Hematopoietic multipotent progenitor cell treated with erythropoietin and hydrocortisone succinate and interleukin-3 and kit ligand, for 8 days (in vitro differentiated cells): ENCODE data around the gene KRTAP13-2.

Experiments used
- DNase-seq: peaks from one replicate; pipeline ENCODE4 v3.0.0-alpha.2; 2015

The KRTAP13-2 gene, protein sequence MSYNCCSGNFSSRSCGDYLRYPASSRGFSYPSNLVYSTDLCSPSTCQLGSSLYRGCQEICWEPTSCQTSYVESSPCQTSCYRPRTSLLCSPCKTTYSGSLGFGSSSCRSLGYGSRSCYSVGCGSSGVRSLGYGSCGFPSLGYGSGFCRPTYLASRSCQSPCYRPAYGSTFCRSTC

DNA sequence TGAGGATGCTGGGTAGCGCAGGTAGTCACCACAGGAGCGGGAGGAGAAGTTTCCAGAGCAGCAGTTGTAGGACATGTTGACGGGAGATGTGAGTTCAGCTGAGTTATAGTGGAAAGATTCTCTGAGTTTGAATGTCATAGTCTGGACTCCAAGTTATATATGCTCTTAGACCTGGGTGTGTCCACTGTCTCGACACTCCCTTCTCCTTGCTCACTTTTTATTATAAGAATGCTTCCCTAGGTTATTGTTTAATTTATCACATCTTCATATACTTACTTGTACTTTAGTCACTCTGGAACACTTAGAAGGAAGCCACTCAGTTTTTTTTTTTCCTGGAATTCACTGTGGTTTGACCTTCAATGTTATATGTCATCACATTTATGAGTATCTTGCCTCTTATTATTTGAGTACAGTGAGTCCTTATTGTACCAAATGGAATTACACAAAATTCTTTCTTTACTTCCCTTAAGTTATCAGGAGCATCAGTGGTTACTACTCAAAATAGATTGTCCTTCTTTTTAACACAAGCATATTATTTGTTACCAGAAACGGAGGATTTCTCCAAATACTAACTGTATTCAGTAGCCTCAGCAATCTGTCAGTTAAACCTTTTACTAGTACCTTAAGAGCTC lies at the start of gene KRTAP13-2:
TSS of gene KRTAP13-2 (minus strand) at position 133 of the 632 bp plus-strand sequence. CDS start at position 75, 58 bp downstream.
- DNase-seq: no peak

DNA sequence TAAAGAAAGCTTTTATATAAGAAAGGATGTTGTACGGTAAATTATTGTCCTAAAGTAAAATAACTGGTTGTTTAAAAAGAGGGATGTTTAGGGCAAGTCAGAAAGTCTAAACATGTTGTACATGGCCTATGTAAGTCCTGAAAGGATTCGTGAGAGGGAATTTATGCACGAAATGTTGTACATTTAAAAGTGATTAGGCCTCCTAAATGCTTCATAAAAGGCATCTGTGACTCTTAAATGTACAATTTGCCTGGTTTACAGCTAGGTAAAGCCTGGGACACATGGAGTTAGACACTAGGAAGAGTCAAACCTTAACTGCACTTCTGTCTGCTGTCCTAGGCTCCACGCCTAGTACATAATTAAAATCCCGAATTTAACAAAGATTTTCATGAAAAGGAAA lies 43.9 kb upstream of the KRTAP13-2 start:
- no peak for DNase-seq

DNA sequence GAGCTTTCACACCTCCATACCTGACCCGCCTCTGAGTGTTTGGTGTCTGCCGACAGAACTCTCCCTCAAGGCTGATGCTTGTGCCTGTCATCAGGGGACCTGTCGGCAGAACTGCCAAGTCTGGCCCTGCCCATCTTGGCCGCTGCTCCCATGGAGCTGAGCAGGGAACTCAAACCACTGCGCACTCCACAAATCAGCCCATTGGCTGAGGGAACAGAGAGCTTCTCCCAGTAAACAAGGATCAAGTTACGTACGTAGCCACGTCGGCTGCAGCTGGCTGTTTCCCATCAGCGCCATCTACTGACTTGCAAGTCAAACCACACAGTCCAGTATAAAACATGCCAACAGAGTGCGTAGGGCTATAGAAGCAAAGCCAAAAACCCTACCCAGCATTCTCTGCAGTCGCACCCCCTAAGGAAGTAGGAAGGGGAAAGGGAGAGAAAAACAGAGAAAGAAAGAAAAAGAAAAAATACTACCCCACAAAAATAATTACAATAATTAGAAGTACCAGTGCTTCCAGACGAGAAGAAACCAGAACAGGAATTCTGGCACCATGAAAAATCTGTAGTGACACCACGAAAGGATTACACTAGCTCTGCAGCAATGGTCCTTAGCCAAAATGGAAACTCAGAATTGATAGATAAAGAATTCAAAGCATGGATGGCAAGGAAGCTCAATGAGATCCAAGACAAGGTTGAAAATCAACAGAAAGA lies 36.9 kb upstream of the KRTAP13-2 start:
- DNase-seq: peak; percentile 25

DNA sequence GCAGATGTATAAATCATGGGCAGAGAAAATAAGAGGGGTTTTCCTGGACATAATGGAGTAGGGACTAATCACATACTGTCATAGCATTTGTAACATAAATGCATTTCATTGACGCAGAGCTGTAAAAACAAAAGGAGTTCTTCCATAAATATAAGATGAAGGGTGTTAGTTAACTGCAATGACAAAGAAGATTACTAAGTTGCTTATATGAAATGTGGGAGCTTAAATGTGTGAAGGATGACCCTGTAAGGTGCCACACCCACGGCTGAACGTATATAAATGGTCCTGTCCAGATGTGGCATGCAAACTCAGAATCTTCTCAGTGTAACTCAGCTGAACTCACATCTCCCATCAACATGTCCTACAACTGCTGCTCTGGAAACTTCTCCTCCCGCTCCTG lies 23.7 kb upstream of the KRTAP13-2 start, which contains the start of gene KRTAP13-1:
TSS of gene KRTAP13-1 (plus strand) at position 301 of the 400 bp plus-strand sequence. CDS start at position 357, 56 bp downstream.
- no peak for DNase-seq

DNA sequence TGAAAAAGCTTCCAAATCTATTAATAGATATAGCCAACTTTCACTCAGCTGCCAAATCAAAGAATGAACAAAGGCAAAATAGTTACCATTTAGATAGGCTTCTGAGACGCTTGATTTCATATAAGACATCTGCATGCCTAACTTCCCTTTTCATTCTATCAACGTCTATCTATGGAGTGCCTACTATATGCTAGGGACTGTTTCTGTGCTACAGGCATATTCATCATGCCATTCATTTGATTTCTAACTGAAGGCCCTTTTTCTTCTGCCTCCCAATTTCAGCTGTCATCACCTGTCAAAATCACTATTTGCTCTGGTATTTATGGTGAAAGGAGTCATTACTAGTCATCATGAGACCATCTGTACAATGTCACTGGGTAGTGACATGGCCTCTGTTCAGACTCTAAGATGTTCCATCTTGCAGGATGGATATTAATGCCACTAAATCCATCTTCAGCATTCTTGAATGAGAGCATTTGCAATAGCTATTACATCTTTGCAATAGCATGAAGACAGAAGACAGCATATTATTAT lies 19.5 kb upstream of the KRTAP13-2 start:
- no peak for DNase-seq

DNA sequence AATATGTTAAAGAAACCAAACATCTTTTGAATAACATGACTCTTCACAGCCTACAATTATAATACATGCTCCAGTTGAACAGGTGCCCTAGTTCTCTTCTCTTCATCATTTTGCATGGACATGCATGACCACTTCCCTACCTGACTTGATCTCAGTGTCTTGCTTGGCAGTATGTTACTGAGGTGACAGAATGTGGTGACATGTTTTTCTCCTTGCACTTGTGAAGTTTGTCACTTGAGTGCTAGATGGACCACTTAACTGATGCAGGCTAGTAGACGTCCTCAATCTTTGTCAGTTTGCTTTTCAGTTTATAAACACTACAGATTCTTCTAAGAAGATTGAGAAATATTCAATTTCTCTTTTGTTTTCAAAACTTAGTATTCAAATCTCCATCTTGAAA lies 10.1 kb upstream of the KRTAP13-2 start:
- no peak for DNase-seq

DNA sequence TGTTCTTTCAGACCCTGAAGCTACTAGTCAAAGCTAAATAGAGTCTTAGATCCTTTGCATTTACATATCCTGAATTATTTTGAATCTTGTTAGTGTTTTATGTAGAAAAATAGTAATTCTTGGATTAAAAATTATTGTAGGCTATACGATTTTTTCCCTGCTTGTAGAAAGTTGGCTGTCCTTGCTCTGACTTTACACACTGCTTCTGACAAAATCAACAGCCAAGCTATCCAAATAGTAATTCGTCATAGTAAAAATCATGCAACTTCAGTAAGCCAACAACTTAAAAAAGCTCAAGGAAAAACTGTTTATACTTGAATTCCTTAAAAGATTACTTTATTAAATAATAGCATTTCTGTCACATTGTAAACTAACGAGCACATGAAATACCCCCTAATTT lies 16.2 kb downstream of the KRTAP13-2 start:
- no peak for DNase-seq

DNA sequence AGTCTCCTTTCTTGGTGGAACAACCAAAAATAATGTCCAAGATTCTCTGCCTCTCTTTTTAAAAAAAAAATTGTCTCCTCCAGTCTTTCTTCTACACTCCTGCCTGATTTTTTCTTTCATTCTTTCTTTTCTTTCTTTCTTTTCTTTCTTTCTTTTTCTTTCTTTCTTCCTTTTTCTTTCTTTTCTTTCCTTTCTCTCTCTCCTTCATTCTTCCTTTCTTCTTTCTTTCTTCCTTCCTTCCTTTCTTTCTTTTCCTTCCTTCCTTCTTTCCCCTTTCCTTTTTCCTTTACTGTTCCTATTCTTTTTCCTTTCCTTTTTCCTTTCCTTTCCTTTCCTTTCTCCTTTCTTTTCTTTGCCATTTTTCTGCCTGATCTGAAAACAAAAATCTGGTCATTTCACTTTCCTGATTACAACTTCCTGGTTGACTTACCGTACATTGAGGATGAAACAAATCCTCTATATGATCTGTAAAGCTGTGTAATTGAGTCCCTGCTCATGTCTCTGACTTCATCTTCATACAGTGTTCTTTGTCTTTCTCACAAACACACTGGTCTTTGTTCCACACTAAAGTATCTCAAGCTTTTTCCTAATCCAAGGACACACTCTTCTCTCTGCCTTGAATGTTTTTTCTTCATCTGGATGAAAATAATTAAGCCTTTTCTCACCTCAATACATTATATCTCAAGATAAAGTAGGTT lies 17.6 kb downstream of the KRTAP13-2 start:
- no peak for DNase-seq

DNA sequence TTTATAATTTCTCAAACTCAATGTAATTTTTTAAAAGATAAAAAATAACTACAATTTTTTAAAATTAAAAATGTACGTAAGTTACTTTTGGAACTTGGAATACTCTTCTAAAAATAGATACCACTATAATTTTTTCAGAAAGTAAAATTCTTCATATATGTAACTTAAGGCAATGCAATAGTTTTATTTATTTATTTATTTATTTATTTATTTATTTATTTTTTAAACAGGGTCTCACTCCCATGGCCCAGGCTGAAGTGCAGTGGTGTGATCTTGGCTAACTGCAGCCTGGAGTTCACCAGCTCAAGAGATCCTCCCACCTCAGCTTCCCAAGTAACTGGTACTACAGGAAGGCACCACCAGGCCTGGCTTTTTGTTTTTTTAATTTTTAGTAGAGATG lies 20.5 kb downstream of the KRTAP13-2 start:
- no peak for DNase-seq

DNA sequence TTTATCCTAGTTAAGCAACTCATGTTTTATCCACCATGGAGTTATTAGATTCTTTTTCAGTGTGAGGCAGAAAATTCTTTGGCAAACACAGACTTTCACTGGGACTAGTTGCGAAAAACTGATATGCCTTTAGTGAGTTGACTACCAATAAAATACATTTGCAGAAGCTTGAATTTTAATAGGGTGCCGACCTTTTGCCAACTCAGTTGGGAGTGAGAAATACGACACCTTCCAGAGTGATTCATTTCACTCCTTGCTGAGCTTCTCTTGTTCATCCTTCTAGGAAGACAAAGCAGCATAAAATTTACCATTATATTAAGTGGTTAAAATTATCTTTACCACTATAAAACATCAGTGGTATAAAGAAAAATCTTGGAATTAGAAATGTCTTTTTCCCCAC lies 22.5 kb downstream of the KRTAP13-2 start:
- DNase-seq: no peak

DNA sequence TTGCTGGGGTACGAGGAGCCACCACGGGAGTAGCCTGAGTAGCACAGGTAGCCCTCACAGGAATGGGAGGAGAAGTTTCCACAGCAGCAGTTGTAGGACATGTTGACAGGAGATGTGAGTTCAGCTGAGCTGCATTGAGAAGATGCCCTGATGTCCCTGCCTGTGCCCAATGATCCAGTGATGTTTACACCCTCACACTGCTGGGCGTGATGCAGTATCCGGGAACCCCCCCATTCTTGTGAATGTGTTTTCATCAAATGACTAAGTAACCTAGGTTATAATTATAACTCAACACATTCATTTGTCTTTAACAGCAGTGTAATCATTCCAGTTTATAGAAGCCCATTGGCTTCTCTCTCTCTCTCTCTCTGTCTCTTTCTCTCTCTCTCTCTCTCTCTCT lies 23.6 kb downstream of the KRTAP13-2 start, which contains the start of gene KRTAP23-1:
TSS of gene KRTAP23-1 (minus strand) at position 101 of the 400 bp plus-strand sequence. CDS start at position 101, 0 bp downstream.
- DNase-seq: no peak

DNA sequence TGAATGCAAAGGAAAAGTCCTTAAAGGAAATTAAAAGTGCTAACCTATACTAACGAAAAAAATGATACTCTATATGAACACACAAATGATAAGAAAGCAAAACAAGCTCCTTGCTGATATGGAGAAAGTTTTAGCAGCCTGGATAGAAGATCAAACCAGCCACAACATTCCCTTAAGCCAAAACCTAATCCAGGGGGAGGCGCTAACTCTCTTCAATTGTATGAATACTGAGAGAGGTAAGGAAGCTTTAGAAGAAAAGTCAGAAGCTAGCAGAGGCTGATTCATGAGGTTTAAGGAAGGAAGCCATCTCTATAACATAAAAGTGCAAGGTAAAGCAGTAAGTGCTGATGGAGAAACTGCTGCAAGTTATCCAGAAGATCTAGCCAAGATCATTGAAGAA lies 27.1 kb downstream of the KRTAP13-2 start:
- DNase-seq: no peak

DNA sequence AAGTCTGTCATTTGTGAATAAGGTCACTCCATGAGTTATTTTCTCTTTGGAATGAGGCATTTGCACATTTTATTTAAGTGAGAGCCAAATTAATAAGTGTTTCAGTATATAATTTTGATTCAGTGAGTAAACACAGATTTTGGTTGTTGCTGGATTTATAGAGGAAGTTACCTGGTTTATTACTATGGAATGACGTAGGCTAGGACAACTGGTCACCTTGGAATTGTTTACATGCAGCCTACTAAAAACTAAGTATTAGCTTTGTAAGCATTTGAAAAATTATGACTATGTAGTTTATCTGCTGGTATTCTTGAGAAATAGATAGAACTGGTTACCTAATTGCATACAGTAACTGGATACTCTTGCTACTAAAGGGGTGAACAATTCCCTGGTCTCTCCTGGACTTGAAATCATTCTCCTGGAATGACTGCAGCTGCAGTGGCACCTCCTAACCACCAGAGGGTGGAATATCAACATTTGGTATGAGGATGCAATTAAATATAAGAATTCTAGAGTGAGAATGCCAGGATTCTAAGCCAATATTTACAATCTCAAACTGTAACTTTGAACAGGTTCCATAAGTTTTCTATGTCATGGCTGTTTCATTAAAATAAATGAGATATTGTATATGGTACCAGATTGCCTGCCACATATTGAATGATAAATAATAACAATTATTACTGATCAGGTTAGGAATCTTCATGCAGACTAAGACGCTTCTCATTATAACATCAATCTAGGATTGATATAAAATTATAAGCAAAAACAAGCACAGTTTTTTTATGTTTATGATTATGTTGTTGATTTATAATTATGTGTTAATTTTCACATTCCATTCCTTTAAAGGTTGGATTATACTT lies 31.1 kb downstream of the KRTAP13-2 start:
- DNase-seq: peak; percentile 41

DNA sequence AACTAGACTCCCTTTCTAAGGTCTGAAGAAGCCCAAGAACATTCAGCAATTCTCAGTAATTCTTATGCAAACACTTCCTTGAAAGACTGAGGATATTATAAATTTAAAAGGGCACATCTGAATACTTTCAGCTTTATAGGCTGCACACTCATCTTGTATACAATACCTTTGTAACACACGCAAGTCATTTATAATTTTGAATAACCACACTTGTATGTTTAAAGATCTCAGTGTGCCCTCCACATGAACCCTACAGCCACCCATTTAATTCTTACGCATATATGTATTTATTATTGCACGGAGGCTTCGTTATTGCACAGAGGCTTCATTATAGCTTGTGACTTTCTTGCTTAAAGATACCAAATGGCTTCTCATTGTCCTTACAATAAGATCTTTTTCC lies 33.4 kb downstream of the KRTAP13-2 start:
- no peak for DNase-seq

DNA sequence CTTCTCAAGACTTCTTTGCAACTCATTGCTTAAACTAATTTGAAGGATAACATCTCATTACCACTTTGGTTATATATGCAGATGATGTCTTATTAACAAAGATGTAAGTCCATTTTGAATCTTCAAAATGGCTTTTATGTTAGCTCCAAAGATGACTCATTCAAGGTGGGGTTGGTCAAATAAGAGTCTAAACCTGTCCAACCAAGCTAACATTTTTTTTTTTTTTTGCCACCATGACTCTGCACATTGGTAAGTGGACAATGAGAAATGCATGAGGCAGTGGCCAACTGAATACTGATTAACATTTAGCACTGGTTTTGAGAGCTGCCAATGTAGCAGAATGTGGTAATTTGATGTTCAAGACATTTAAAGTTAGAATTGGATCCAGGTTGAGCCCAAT lies 34.3 kb downstream of the KRTAP13-2 start:
- no peak for DNase-seq

DNA sequence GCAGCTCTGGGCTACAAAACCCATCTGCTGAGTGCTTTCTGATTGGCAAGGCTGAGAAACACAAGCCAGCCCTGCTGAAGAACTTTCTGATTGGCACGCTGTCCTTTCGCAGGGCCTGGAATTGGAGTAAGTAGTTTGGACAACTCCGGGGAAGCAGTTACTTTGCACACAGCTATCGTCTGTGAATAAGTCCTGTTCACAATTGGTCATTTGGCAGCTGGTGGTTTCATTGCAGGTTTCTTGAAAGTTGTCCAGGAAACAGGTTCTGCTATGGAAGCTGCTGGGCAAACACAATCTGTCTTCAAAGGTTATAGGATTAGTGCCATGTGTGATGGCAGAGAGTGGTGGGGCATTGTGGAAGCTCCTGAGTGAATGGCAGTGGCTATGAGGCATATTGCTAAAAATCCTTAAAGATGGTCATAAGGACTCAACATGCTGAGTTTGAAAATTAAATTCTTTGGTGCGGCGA lies 34.8 kb downstream of the KRTAP13-2 start, which contains the start of gene KRTAP27-1:
TSS of gene KRTAP27-1 (minus strand) at position 419 of the 469 bp plus-strand sequence. CDS start at position 393, 26 bp downstream.
- DNase-seq: no peak

DNA sequence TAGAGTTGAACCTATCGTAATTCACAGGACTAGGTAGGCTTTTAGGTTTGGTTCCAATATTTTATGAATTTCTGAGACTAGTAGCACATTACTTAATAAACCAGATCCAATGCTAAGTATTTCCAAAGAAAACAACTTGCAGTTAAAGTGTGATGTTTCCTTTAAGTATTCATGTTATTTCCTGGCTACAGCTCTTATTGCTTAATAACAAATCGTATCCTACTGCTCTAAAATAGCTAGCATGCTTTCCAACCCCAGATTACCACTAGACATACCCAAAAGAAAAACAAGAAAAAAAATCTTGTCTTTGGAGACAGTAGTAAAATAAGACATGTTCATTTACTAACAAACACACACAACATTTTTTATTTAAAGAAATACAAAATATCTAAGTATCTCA lies 35.5 kb downstream of the KRTAP13-2 start:
- DNase-seq: no peak

DNA sequence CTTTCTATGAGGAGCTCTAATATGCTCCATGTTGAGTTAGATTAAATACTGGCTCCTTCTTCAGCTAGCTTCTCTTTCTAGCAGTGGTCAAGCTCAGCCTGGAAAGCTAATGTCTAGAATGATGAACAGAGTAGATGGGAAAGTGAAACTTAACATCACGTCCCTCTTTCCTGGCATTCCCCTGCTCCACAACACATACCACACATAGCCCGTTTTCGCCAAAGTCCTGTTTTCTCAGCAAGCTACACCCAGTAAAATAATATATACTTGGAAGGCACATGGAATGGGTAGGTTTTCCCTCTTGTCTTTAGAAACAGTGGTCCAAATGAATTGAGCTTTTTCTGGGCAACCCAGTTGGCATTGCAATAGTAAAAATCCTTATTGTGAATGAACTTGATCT lies 38.3 kb downstream of the KRTAP13-2 start:
- no peak for DNase-seq

DNA sequence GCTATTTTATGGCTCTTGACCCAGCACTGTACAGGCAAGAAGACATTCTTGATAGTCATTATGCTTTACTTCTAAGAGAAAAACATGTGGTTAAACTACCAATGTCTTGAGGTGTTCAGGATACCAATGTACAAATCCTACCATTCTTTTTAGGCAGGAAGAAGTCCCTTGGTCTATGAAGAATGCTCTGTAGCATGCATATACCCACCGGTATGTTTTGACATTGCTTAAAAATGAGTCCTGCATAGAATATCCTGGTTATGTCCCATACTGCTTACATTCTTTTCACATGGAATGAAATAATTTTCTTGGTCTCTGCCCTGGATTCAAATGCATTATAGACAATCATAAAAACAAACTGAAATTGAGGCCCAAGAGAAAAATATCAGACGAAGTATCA lies 39.4 kb downstream of the KRTAP13-2 start:
- DNase-seq: no peak

DNA sequence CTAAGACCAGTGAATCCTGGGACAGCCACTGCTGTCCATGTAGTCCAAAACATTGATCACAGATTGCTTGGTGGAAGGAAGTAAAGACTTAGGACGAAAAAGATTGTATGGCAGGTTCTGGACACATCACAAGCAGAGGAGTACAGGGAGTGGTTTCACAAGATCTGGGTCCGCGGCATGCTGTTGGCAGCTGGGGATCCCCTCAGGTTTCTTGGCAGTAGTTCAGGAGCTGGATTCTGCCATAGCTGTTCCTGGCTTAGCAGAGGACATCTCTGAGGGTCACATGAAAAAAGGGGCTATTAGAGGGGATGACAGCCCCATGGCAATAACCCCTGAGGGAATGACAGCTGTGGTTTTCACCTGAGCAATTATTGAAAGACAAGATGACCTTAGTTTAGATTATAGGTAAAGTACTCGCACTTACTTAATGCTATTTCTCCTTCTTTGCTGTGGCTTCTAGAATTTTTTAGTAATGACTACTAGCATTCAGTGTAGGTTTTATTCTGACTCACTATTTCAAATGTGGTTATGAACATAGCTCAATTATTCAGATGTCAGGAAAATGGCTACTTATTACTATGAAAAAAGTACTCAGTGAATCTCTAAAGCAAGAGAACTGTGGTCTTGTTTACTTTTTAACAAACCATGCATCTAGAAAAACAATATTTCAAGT lies 42.7 kb downstream of the KRTAP13-2 start:
- DNase-seq: no peak

DNA sequence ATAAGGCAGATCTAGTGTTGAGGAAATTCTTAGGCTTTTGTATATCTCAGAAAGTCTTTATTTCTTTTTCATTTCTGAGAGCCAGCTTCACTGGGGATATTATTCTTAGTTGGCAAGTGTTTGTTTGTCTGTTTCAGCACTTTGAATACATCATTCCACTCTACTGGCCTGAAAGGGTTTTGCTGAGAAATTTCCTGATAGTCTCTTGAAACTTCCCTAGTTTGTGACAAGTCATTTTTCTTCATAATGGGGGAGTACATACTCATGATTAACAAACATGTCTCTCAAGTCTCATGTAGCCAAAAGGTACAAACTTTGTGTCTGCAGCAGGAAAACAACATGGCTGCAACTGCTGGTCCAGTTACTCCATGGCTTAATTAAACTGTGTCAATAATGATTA lies 45.7 kb downstream of the KRTAP13-2 start:
- DNase-seq: no peak
